GM21423 (cell line): ENCODE measurements around the gene RPS15A.
"Not testable (repeated sequence)": the region's sequence is repeated elsewhere in the genome, so short reads cannot be mapped to it uniquely, and the experiment has no call there.

Source experiments
- ATAC-seq: cut with Tn5 transposase; IDR thresholded peaks from one replicate; pipeline ENCODE4 v1.9.1; 2021; ENCODE audit warnings: mild to moderate bottlenecking, moderate library complexity; ENCODE audit not compliant: unreplicated experiment

RPS15A gene

GRCh38 chr16:18799500-18799899 is 9.4 kb upstream of the RPS15A start:
- no peak for ATAC-seq

- no peak for ATAC-seq
Observed at GRCh38 chr16:18797746-18798145, 7.6 kb upstream of the RPS15A start.

GRCh38 chr16:18796377-18796776 is 6.2 kb upstream of the RPS15A start:
- ATAC-seq: no peak

GRCh38 chr16:18792836-18793433 is 2.8 kb upstream of the RPS15A start:
- ATAC-seq: no peak

GRCh38 chr16:18789515-18789849 is 652 bp downstream of the RPS15A start:
- no peak for ATAC-seq

GRCh38 chr16:18788828-18789514 is 1.2 kb downstream of the RPS15A start:
- no peak for ATAC-seq

- no peak for ATAC-seq
Observed at GRCh38 chr16:18784917-18785623, 5.1 kb downstream of the RPS15A start.

- ATAC-seq: no peak
Observed at GRCh38 chr16:18783430-18784341, 6.4 kb downstream of the RPS15A start.

GRCh38 chr16:18782697-18783429 is 7.3 kb downstream of the RPS15A start:
- no peak for ATAC-seq

GRCh38 chr16:18781232-18781631 is 8.9 kb downstream of the RPS15A start:
- not testable (repeated sequence) for ATAC-seq

- not testable (repeated sequence) for ATAC-seq
Observed at GRCh38 chr16:18780460-18781026, 9.6 kb downstream of the RPS15A start.

- not testable (repeated sequence) for ATAC-seq
Observed at GRCh38 chr16:18777664-18778063, 12.5 kb downstream of the RPS15A start.

- not testable (repeated sequence) for ATAC-seq
Observed at GRCh38 chr16:18776334-18776733, 13.8 kb downstream of the RPS15A start.

- not testable (repeated sequence) for ATAC-seq
Observed at GRCh38 chr16:18774651-18775050, 15.5 kb downstream of the RPS15A start.

GRCh38 chr16:18772171-18772570 is 18.0 kb downstream of the RPS15A start:
- ATAC-seq: not testable (repeated sequence)

- not testable (repeated sequence) for ATAC-seq
Observed at GRCh38 chr16:18770336-18770962, 19.7 kb downstream of the RPS15A start.

- ATAC-seq: peak; percentile 46
Observed at GRCh38 chr16:18767217-18767616, 22.9 kb downstream of the RPS15A start.

- ATAC-seq: not testable (repeated sequence)
Observed at GRCh38 chr16:18762713-18763112, 27.4 kb downstream of the RPS15A start.
